Right lung (tissue), 10 donors: Measurements from ENCODE around the gene FARS2. TPM values are rescaled to one million over a fixed set of nuclear protein-coding genes. Genes with fewer than 3 reads are reported as not detected.
A peak's percentile ranks its signal among the peaks of the same experiment; 100 is the strongest.

ENCODE experiments used
- DNase-seq, 2 donors: peaks; one replicate each; pipeline ENCODE4 v3.0.0-alpha.2; 2013
- long read RNA-seq, 8 donors: transcript quantifications; one replicate each; lab custom pipeline, GENCODE V29; 2026
- polyA plus RNA-seq, 5 donors: library from polyadenylated mRNA; unstranded; fragments of 120-200 nt; gene quantifications; one replicate each; pipeline versions ENCODE4 v1.2.1 to v1.2.3, GENCODE V29; 2013; ENCODE audit warnings: inconsistent platforms in 1 of 5, low replicate concordance in 1 of 5; ENCODE audit not compliant: insufficient read length in 5 of 5, insufficient read depth in 1 of 5

FARS2 gene
- polyA plus RNA-seq: 10 to 100 TPM; 15.8 to 18.7 (median 18.0) TPM
- long read RNA-seq, donor 1, partial matches to known transcripts: 12 of 15 reads
- long read RNA-seq, donor 1, other reads (novel, unspliced or antisense): 0 of 15 reads
- long read RNA-seq, donor 2, partial matches to known transcripts: 9 of 13 reads
- long read RNA-seq, donor 2, other reads (novel, unspliced or antisense): 0 of 13 reads
- long read RNA-seq, donor 3, transcript FARS2-201 (7 exons, 1,663 nt): major isoform, 7 of 14 reads
- long read RNA-seq, donor 3, partial matches to known transcripts: 6 of 14 reads
- long read RNA-seq, donor 3, other reads (novel, unspliced or antisense): 0 of 14 reads
- long read RNA-seq, donor 4, partial matches to known transcripts: 13 of 17 reads
- long read RNA-seq, donor 4, other reads (novel, unspliced or antisense): 0 of 17 reads
- long read RNA-seq, donor 5, partial matches to known transcripts: 10 of 16 reads
- long read RNA-seq, donor 5, other reads (novel, unspliced or antisense): 0 of 16 reads
- long read RNA-seq, donor 6, partial matches to known transcripts: 8 of 12 reads
- long read RNA-seq, donor 6, other reads (novel, unspliced or antisense): 0 of 12 reads
- long read RNA-seq, donor 7, partial matches to known transcripts: 0 of 4 reads
- long read RNA-seq, donor 7, other reads (novel, unspliced or antisense): 0 of 4 reads
- long read RNA-seq, donor 8, partial matches to known transcripts: 0 of 1 reads
- long read RNA-seq, donor 8, other reads (novel, unspliced or antisense): 0 of 1 reads

GRCh38 chr6:5260661-5261544 lies at the start of gene FARS2, which contains the start of gene LYRM4:
TSS of gene FARS2 (plus strand) at chr6:5261513.
TSS of gene LYRM4 (minus strand) at chr6:5260950. CDS start at chr6:5260733, 217 bp downstream.
- peak; percentile 95 to 97 for DNase-seq

- DNase-seq: no peak
Measured at GRCh38 chr6:5213836-5214235, 47.5 kb upstream of the FARS2 start.

- peak; percentile 65 to 66 for DNase-seq
Measured at GRCh38 chr6:5214570-5215052, 46.7 kb upstream of the FARS2 start.

GRCh38 chr6:5215159-5215558 lies 46.2 kb upstream of the FARS2 start:
- no peak for DNase-seq

- DNase-seq: no peak
Measured at GRCh38 chr6:5215799-5216198, 45.5 kb upstream of the FARS2 start.

GRCh38 chr6:5217356-5217755 lies 44.0 kb upstream of the FARS2 start:
- DNase-seq: no peak

GRCh38 chr6:5219011-5219691 lies 42.2 kb upstream of the FARS2 start:
- no peak for DNase-seq

GRCh38 chr6:5220443-5220842 lies 40.9 kb upstream of the FARS2 start:
- no peak for DNase-seq

GRCh38 chr6:5223309-5223708 lies 38.0 kb upstream of the FARS2 start:
- DNase-seq: no peak

- no peak for DNase-seq
Measured at GRCh38 chr6:5229356-5229755, 32.0 kb upstream of the FARS2 start.

- DNase-seq: no peak
Measured at GRCh38 chr6:5230081-5230480, 31.2 kb upstream of the FARS2 start.

GRCh38 chr6:5231289-5231688 lies 30.0 kb upstream of the FARS2 start:
- DNase-seq: no peak

GRCh38 chr6:5234874-5235273 lies 26.4 kb upstream of the FARS2 start:
- no peak for DNase-seq

GRCh38 chr6:5235830-5236229 lies 25.5 kb upstream of the FARS2 start:
- DNase-seq: no peak

- DNase-seq: no peak
Measured at GRCh38 chr6:5237805-5238204, 23.5 kb upstream of the FARS2 start.

- no peak for DNase-seq
Measured at GRCh38 chr6:5238336-5238735, 23.0 kb upstream of the FARS2 start.

- DNase-seq: no peak
Measured at GRCh38 chr6:5241252-5241651, 20.1 kb upstream of the FARS2 start.

- DNase-seq: no peak
Measured at GRCh38 chr6:5243069-5243468, 18.2 kb upstream of the FARS2 start.

- DNase-seq: peak; percentile 17 to 23
Measured at GRCh38 chr6:5246141-5247097, 14.9 kb upstream of the FARS2 start.

GRCh38 chr6:5247201-5247600 lies 14.1 kb upstream of the FARS2 start:
- no peak for DNase-seq
